Upper lobe of left lung (tissue), 6 donors: ENCODE results near the gene PTX3. TPM values are rescaled to one million over a fixed set of nuclear protein-coding genes. Genes with fewer than 3 reads are reported as not detected.
A peak's percentile ranks its signal among the peaks of the same experiment; 100 is the strongest.

Source experiments
- ATAC-seq, 2 donors: fragments of 200-7000 bp; cut with Tn5 transposase; one replicate each; pipeline ENCODE4 v1.9.1; 2022; ENCODE audit warnings: mild to moderate bottlenecking in 2 of 2, moderate library complexity in 2 of 2; ENCODE audit not compliant: low FRiP score in 2 of 2
- DNase-seq, 2 donors: peaks; one replicate each; pipeline ENCODE4 v3.0.0-alpha.2; 2019 to 2020
- H3K27ac ChIP-seq, 4 donors: fragments of 200-600 bp; sonication (generic); one replicate each; pipeline ENCODE4 v1.5.1; 2016 to 2019
- H3K27me3 ChIP-seq, 4 donors: fragments of 200-600 bp; sonication (generic); one replicate each; pipeline ENCODE4 v1.5.1; 2017 to 2019
- H3K36me3 ChIP-seq, 4 donors: fragments of 200-600 bp; sonication (generic); one replicate each; pipeline ENCODE4 v1.5.1; 2016 to 2019
- H3K4me1 ChIP-seq, 4 donors: fragments of 200-600 bp; sonication (generic); one replicate each; pipeline ENCODE4 v1.5.1; 2018 to 2019
- H3K4me3 ChIP-seq, 4 donors: fragments of 200-600 bp; sonication (generic); one replicate each; pipeline ENCODE4 v1.5.1; 2017 to 2019; ENCODE audit warnings: mild to moderate bottlenecking in 2 of 4, moderate library complexity in 1 of 4
- H3K9me3 ChIP-seq, 4 donors: fragments of 200-600 bp; sonication (generic); one replicate each; pipeline ENCODE4 v1.5.1; 2018 to 2019
- EP300 ChIP-seq, 4 donors: sonication (generic); formaldehyde crosslinking; IDR thresholded peaks; one replicate each; pipeline ENCODE4 v1.5.1; 2017; ENCODE audit warnings: antibody characterized with exemption in 4 of 4, control low read depth in 2 of 4
- POLR2A ChIP-seq, 4 donors: fragments of 450-650 bp; IDR thresholded peaks; one replicate each; pipeline ENCODE4 v1.5.1; 2016 to 2017; ENCODE audit warnings: antibody characterized with exemption in 4 of 4, mild to moderate bottlenecking in 2 of 4
- POLR2AphosphoS5 ChIP-seq, 2 donors: sonication (generic); formaldehyde crosslinking; IDR thresholded peaks; one replicate each; pipeline ENCODE4 v1.5.1; 2017; ENCODE audit warnings: antibody characterized with exemption in 2 of 2
- WGBS, 2 donors: methylation state at CpG; one replicate each; pipeline ENCODE4 v1.1.5; 2017 to 2018; 5-methylcytosine and 5-hydroxymethylcytosine counted together
- total RNA-seq, 6 donors: library from RNA; depleted of rRNA in 4 of 6; stranded (reverse); fragments of >200 nt in 4 of 6; gene quantifications; one replicate each; pipeline versions ENCODE4 v1.1.0 to v1.2.1, GENCODE V29; 2016 to 2021
- TF ChIP-seq, protein P1 (sequence below), 6 experiments: fragments of 450-650 bp in 4 of 6; fragments of 200-600 bp in 2 of 6; sonication (generic) in 2 of 6; IDR thresholded peaks; one replicate each; pipeline ENCODE4 v1.5.1; 2016 to 2019; ENCODE audit warnings: antibody characterized with exemption in 6 of 6
- donor health status: DM: no; HTN: no; CAD: no; lungs with moderate emphysema.
- donor health status: DM: no; HTN: yes; CAD: no; lungs with severe emphysema.

The PTX3 gene
- total RNA-seq, 6 donors from 2014 or later, result 2.7 to 20.1 (median 9.4) TPM

DNA sequence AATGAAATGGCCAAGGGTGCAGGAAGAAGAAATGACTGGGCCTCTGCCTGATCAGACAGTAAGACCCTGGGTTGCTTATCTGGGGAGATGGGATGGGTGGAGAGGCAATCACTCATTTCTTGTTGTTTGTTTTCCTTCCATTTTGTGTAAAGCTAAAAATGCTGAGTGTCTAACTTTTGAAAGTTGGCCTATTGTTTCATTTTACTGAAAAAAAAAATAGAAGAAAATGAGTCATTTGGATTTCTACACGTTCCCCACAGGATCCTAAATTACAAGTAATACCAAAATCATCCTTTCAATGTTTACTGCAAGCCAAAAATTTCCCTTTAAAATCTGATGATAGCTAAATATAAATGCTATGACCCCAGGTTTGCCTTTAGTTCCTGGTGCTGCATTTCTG is 30.6 kb downstream of the PTX3 start:
- H3K9me3 ChIP-seq, result no peaks in the 10 kb centered on the region
- H3K27me3 ChIP-seq, result no peaks in the 10 kb centered on the region
- DNase-seq (no peak), ATAC-seq (no peak)
- peaks cover 3 to 13% (median 10%) of the 10 kb centered on the region in 4 donors for H3K4me1 ChIP-seq
- no peak for TF ChIP-seq POLR2A (IDR thresholded peaks at IDR 0.05)
- TF ChIP-seq EP300 (IDR thresholded peaks at IDR 0.05), result no peak
- no peak for TF ChIP-seq POLR2AphosphoS5 (IDR thresholded peaks at IDR 0.05)
- TF ChIP-seq, protein P1, sequence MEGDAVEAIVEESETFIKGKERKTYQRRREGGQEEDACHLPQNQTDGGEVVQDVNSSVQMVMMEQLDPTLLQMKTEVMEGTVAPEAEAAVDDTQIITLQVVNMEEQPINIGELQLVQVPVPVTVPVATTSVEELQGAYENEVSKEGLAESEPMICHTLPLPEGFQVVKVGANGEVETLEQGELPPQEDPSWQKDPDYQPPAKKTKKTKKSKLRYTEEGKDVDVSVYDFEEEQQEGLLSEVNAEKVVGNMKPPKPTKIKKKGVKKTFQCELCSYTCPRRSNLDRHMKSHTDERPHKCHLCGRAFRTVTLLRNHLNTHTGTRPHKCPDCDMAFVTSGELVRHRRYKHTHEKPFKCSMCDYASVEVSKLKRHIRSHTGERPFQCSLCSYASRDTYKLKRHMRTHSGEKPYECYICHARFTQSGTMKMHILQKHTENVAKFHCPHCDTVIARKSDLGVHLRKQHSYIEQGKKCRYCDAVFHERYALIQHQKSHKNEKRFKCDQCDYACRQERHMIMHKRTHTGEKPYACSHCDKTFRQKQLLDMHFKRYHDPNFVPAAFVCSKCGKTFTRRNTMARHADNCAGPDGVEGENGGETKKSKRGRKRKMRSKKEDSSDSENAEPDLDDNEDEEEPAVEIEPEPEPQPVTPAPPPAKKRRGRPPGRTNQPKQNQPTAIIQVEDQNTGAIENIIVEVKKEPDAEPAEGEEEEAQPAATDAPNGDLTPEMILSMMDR (IDR thresholded peaks at IDR 0.05), result no peak
- H3K36me3 ChIP-seq, result no peaks in the 10 kb centered on the region
- no peak overlapping the region for H3K4me3 ChIP-seq
- no peak overlapping the region for H3K27ac ChIP-seq
- 44 to 49% methylated on average over 1 of the region's 1 CpG for WGBS, 2 donors

DNA sequence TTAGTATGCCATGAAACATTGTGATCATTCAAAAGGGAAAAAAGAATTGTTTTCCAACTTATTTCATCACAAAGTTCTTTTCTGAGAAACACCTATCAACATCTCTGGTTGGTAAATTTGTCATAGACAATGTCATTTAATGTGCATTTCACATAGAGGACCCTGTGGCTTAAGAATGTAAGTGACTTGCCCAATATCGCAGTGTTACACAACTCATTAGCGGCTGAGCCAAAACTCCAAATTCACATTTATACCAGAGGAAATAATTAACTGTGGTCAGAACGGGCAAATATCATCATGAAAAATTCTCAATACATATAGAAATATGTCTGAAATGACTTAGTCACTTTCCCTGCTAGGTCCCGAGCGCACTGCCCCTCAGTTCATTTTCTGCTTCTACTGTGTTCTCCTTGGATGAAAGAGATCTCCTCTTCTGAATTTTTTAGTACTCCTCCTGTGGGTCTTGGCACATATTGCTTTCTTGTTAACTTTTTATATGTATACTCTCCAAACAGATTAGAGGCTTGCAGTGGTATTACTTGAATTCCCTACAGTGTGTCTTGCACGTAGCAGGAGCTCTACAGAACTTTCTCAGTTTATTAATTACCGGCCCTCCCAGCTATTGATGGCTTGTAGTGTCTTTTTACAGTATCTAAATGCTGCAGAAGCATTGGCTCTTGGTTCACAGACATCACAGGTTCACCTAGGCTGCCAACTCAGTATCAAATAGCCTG is 33.1 kb downstream of the PTX3 start:
- H3K36me3 ChIP-seq, result no peaks in the 10 kb centered on the region
- H3K4me3 ChIP-seq, result no peak overlapping the region
- DNase-seq (peak in 1 of 2 donors; percentile 26), ATAC-seq (no peak)
- H3K27ac ChIP-seq, result no peak overlapping the region
- H3K27me3 ChIP-seq, result no peaks in the 10 kb centered on the region
- H3K4me1 ChIP-seq, result peaks cover 3 to 13% (median 10%) of the 10 kb centered on the region in 4 donors
- 43 to 63% methylated on average over 7 of the region's 7 CpGs for WGBS, 2 donors
- no peak for TF ChIP-seq EP300 (IDR thresholded peaks at IDR 0.05)
- TF ChIP-seq, protein P1 (IDR thresholded peaks at IDR 0.05), result no peak
- TF ChIP-seq POLR2A (IDR thresholded peaks at IDR 0.05), result no peak
- no peak for TF ChIP-seq POLR2AphosphoS5 (IDR thresholded peaks at IDR 0.05)
- no peaks in the 10 kb centered on the region for H3K9me3 ChIP-seq

GRCh38 chr3:157471064-157471463 is 34.4 kb downstream of the PTX3 start:
- WGBS, 2 donors, result 68 to 89% methylated on average over 1 of the region's 1 CpG
- Histone ChIP-seq H3K9me3 (no peaks in the 10 kb centered on the region), H3K36me3 (no peaks in the 10 kb centered on the region), H3K27ac (no peak overlapping the region), H3K4me1 (peaks cover 3 to 13% (median 10%) of the 10 kb centered on the region in 4 donors), H3K4me3 (no peak overlapping the region), H3K27me3 (no peaks in the 10 kb centered on the region)
- ATAC-seq (no peak), DNase-seq (no peak)
- TF ChIP-seq, protein P1 (IDR thresholded peaks at IDR 0.05), result no peak
- no peak for TF ChIP-seq POLR2A (IDR thresholded peaks at IDR 0.05)
- TF ChIP-seq POLR2AphosphoS5 (IDR thresholded peaks at IDR 0.05), result no peak
- TF ChIP-seq EP300 (IDR thresholded peaks at IDR 0.05), result no peak

- TF ChIP-seq POLR2AphosphoS5 (IDR thresholded peaks at IDR 0.05) (no peak), POLR2A (IDR thresholded peaks at IDR 0.05) (no peak), EP300 (IDR thresholded peaks at IDR 0.05) (no peak)
- TF ChIP-seq, protein P1 (IDR thresholded peaks at IDR 0.05), result no peak
- DNase-seq, result no peak
- no peaks in the 10 kb centered on the region for H3K9me3 ChIP-seq
- no peak overlapping the region for H3K27ac ChIP-seq
- no peaks in the 10 kb centered on the region for H3K36me3 ChIP-seq
- no peaks in the 10 kb centered on the region for H3K27me3 ChIP-seq
- ATAC-seq, result no peak
- no peak overlapping the region for H3K4me3 ChIP-seq
- 93 to 98% methylated on average over 1 of the region's 1 CpG for WGBS, 2 donors
- H3K4me1 ChIP-seq, result peaks cover 0 to 12% (median 9%) of the 10 kb centered on the region in 4 donors
These were observed 36.0 kb downstream of the PTX3 start for GRCh38 chr3:157472648-157473047.
